Tibial artery (tissue), 4 donors: ENCODE results near the gene LRRC14B.

Experiments used
- DNase-seq, 2 donors: peaks; one replicate each; pipeline ENCODE4 v3.0.0-alpha.2; 2019
- H3K27ac ChIP-seq, 2 donors: fragments of 200-600 bp; sonication (generic) in 1 of 2; 1 replicate in 1 of 2; 2 replicates in 1 of 2; pipeline ENCODE4 v1.5.1; 2018 to 2019; ENCODE audit warnings: mild to moderate bottlenecking in 1 of 2
- H3K27me3 ChIP-seq, 2 donors: fragments of 200-600 bp; sonication (generic) in 1 of 2; one replicate each; pipeline versions ENCODE4 v1.5.1 to v1.6.0; 2016 to 2019
- H3K36me3 ChIP-seq, 3 donors: fragments of 200-600 bp; sonication (generic) in 2 of 3; one replicate each; pipeline ENCODE4 v1.5.1; 2016 to 2019; ENCODE audit warnings: mild to moderate bottlenecking in 2 of 3
- H3K4me1 ChIP-seq, 4 donors: fragments of 200-600 bp; sonication (generic) in 2 of 4; 1 replicate in 3 of 4; 2 replicates in 1 of 4; pipeline ENCODE4 v1.5.1; 2016 to 2019
- H3K4me3 ChIP-seq, 2 donors: fragments of 200-600 bp; sonication (generic) in 1 of 2; 1 replicate in 1 of 2; 2 replicates in 1 of 2; pipeline ENCODE4 v1.5.1; 2018 to 2019; ENCODE audit warnings: mild to moderate bottlenecking in 2 of 2
- H3K9me3 ChIP-seq, 3 donors: fragments of 200-600 bp; sonication (generic) in 1 of 3; one replicate each; pipeline ENCODE4 v1.5.1; 2016 to 2019
- intact Hi-C: fragments of 100-400 bp; cut with DNase I; formaldehyde crosslinking; loops from one replicate; pipeline ENCODE4 v1.15.0; 2023; ENCODE audit warnings: low total_unique reads
- TF ChIP-seq, protein P1 (sequence below), 2 experiments: fragments of 200-600 bp in 1 of 2; fragments of 450-650 bp in 1 of 2; IDR thresholded peaks; one replicate each; pipeline ENCODE4 v1.5.1; 2017 to 2019; ENCODE audit warnings: antibody characterized with exemption in 2 of 2, mild to moderate bottlenecking in 1 of 2, moderate library complexity in 1 of 2

Gene LRRC14B

GRCh38 chr5:172841-173251 is 18.4 kb upstream of the LRRC14B start:
- no peaks in the 10 kb centered on the region for H3K9me3 ChIP-seq
- peaks cover 0 to 11% (median 5%) of the 10 kb centered on the region in 4 donors for H3K4me1 ChIP-seq
- H3K4me3 ChIP-seq: no peak overlapping the region
- peaks cover 0 to 6% (median 0%) of the 10 kb centered on the region in 3 donors for H3K36me3 ChIP-seq
- TF ChIP-seq, protein P1, sequence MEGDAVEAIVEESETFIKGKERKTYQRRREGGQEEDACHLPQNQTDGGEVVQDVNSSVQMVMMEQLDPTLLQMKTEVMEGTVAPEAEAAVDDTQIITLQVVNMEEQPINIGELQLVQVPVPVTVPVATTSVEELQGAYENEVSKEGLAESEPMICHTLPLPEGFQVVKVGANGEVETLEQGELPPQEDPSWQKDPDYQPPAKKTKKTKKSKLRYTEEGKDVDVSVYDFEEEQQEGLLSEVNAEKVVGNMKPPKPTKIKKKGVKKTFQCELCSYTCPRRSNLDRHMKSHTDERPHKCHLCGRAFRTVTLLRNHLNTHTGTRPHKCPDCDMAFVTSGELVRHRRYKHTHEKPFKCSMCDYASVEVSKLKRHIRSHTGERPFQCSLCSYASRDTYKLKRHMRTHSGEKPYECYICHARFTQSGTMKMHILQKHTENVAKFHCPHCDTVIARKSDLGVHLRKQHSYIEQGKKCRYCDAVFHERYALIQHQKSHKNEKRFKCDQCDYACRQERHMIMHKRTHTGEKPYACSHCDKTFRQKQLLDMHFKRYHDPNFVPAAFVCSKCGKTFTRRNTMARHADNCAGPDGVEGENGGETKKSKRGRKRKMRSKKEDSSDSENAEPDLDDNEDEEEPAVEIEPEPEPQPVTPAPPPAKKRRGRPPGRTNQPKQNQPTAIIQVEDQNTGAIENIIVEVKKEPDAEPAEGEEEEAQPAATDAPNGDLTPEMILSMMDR (IDR thresholded peaks at IDR 0.05): no peak
- peak in 1 of 2 donors; percentile 17 for DNase-seq
- peaks cover 0 to 19% of the 10 kb centered on the region in 2 donors for H3K27me3 ChIP-seq
- no peak overlapping the region for H3K27ac ChIP-seq
- intact Hi-C loops: no loop called here

- no peak overlapping the region for H3K4me3 ChIP-seq
- H3K36me3 ChIP-seq: peaks cover 0 to 6% (median 0%) of the 10 kb centered on the region in 3 donors
- H3K9me3 ChIP-seq: no peaks in the 10 kb centered on the region
- no peak overlapping the region for H3K27ac ChIP-seq
- DNase-seq: peak in 1 of 2 donors; percentile 23
- H3K4me1 ChIP-seq: peaks cover 0 to 11% (median 5%) of the 10 kb centered on the region in 4 donors
- peaks cover 0 to 19% of the 10 kb centered on the region in 2 donors for H3K27me3 ChIP-seq
- intact Hi-C loops: no loop called here
- TF ChIP-seq, protein P1 (IDR thresholded peaks at IDR 0.05): no peak
Observed at GRCh38 chr5:173392-174290, 17.7 kb upstream of the LRRC14B start.

GRCh38 chr5:174291-174600 is 17.0 kb upstream of the LRRC14B start:
- no peak for DNase-seq
- TF ChIP-seq, protein P1 (IDR thresholded peaks at IDR 0.05): no peak
- no peaks in the 10 kb centered on the region for H3K9me3 ChIP-seq

GRCh38 chr5:174876-175465 is 16.3 kb upstream of the LRRC14B start:
- Histone ChIP-seq H3K4me3 (no peak overlapping the region), H3K27me3 (peaks cover 0 to 19% of the 10 kb centered on the region in 2 donors), H3K9me3 (no peaks in the 10 kb centered on the region), H3K36me3 (peaks cover 0 to 6% (median 0%) of the 10 kb centered on the region in 3 donors), H3K27ac (no peak overlapping the region), H3K4me1 (no peaks in the 10 kb centered on the region)
- intact Hi-C loops: no loop called here
- DNase-seq: no peak
- TF ChIP-seq, protein P1 (IDR thresholded peaks at IDR 0.05): no peak

More at GRCh38 chr5:174291-174600, 17.0 kb upstream of the LRRC14B start:
- H3K4me1 ChIP-seq: peaks cover 0 to 6% (median 2%) of the 10 kb centered on the region in 4 donors
- H3K36me3 ChIP-seq: peaks cover 0 to 6% (median 0%) of the 10 kb centered on the region in 3 donors
- no peak overlapping the region for H3K27ac ChIP-seq
- peaks cover 0 to 19% of the 10 kb centered on the region in 2 donors for H3K27me3 ChIP-seq
- no peak overlapping the region for H3K4me3 ChIP-seq
- intact Hi-C loops: no loop called here

DNA sequence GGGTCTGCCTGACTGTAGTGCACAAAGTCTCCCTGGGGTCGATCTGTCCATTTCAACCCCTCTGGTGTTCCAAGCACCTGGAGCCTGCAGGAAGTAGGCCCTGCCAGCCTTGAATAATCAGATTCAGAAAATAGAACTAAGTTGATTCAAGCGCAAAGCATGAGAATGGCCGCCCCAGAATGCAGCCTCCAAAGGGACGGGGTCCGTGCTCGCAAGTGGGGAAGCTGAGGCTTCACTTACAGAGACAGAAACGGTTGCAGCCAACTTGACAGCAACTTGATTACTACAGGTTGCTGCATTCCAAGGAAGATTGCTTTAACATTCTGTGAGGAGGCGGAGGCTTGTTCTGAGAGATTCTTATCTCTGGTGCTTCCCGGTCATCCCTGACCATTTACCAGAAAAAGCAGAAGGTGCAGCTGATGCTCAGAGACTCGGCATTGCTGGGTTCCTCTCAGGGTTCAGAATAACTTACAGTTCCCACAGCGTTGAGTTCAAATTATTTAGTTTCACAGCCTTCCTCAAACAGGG is 14.9 kb upstream of the LRRC14B start:
- no peak for DNase-seq
- Histone ChIP-seq H3K9me3 (no peaks in the 10 kb centered on the region), H3K4me3 (no peak overlapping the region), H3K36me3 (peaks cover 0 to 6% (median 0%) of the 10 kb centered on the region in 3 donors), H3K4me1 (no peaks in the 10 kb centered on the region), H3K27me3 (peaks cover 0 to 25% of the 10 kb centered on the region in 2 donors), H3K27ac (no peak overlapping the region)
- intact Hi-C loops: no loop called here
- TF ChIP-seq, protein P1 (IDR thresholded peaks at IDR 0.05): no peak
